Thoracic aorta (tissue), 2 donors: ENCODE measurements around the gene CD302. TPM values are rescaled to one million over a fixed set of nuclear protein-coding genes. Genes with fewer than 3 reads are reported as not detected.

Experiments used
- ATAC-seq: fragments of 150-250 bp; one replicate; pipeline ENCODE4 v1.8.0; 2017; ENCODE audit warnings: low read depth; ENCODE audit not compliant: insufficient number of reproducible peaks, low FRiP score
- DNase-seq: peaks from one replicate; pipeline ENCODE4 v3.0.0-alpha.2; 2020; ENCODE audit warnings: low spot score
- H3K27ac ChIP-seq, 2 donors: fragments of 200-600 bp; sonication (generic); 1 replicate in 1 of 2; 2 replicates in 1 of 2; pipeline ENCODE4 v1.5.1; 2016; ENCODE audit warnings: mild to moderate bottlenecking in 2 of 2, moderate library complexity in 2 of 2
- H3K27me3 ChIP-seq: fragments of 200-600 bp; sonication (generic); replicated peaks from 2 replicates; pipeline ENCODE4 v1.6.0; 2016; ENCODE audit warnings: mild to moderate bottlenecking; ENCODE audit not compliant: insufficient read depth
- H3K36me3 ChIP-seq: fragments of 200-600 bp; sonication (generic); one replicate; pipeline ENCODE4 v1.5.1; 2016
- H3K4me1 ChIP-seq, 2 donors: fragments of 200-600 bp; sonication (generic); 1 replicate in 1 of 2; 2 replicates in 1 of 2; pipeline versions ENCODE4 v1.5.1 to v1.6.0; 2016; ENCODE audit warnings: low read depth in 2 of 2, mild to moderate bottlenecking in 1 of 2; ENCODE audit not compliant: control insufficient read depth in 1 of 2
- H3K4me3 ChIP-seq: fragments of 200-600 bp; sonication (generic); 2 replicates; pipeline ENCODE4 v1.5.1; 2016; ENCODE audit warnings: mild to moderate bottlenecking
- H3K9me3 ChIP-seq: fragments of 200-600 bp; sonication (generic); 2 replicates; pipeline ENCODE4 v1.5.1; 2016
- total RNA-seq, 2 donors: library from RNA; depleted of rRNA; stranded (reverse); fragments of >200 nt; gene quantifications; one replicate each; pipeline versions ENCODE4 v1.1.0 to v1.2.3, GENCODE V29; 2016
- TF ChIP-seq, protein P1 (sequence below): fragments of 200-600 bp; sonication (generic); IDR thresholded peaks from one replicate; pipeline ENCODE4 v1.5.1; 2019; ENCODE audit warnings: antibody characterized with exemption

Gene CD302
- total RNA-seq, 2 donors from 2014 or later = 110 to 115 TPM

DNA sequence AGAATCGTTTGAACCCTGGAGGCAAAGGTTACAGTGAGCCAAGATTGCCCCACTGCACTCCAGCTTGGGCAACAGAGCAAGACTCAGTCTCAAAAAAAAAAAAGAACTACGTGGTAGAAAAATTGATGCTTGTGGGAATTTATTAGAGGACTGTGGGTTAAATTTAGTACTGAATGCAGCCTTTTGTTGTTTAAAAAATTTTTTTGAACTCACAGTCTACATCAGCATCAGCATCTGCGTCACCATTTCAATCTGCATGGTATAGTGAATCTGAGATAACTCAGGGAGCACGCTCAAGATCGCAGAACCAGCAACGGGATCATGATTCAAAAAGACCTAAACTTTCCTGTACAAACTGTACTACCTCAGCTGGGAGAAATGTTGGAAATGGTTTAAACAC lies 55.2 kb downstream of the CD302 start:
- TF ChIP-seq, protein P1, sequence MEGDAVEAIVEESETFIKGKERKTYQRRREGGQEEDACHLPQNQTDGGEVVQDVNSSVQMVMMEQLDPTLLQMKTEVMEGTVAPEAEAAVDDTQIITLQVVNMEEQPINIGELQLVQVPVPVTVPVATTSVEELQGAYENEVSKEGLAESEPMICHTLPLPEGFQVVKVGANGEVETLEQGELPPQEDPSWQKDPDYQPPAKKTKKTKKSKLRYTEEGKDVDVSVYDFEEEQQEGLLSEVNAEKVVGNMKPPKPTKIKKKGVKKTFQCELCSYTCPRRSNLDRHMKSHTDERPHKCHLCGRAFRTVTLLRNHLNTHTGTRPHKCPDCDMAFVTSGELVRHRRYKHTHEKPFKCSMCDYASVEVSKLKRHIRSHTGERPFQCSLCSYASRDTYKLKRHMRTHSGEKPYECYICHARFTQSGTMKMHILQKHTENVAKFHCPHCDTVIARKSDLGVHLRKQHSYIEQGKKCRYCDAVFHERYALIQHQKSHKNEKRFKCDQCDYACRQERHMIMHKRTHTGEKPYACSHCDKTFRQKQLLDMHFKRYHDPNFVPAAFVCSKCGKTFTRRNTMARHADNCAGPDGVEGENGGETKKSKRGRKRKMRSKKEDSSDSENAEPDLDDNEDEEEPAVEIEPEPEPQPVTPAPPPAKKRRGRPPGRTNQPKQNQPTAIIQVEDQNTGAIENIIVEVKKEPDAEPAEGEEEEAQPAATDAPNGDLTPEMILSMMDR = no peak
- no peak overlapping the region for H3K4me3 ChIP-seq
- H3K9me3 ChIP-seq = no peaks in the 10 kb centered on the region
- no peak for ATAC-seq
- peaks cover 8 to 17% of the 10 kb centered on the region in 2 donors for H3K4me1 ChIP-seq
- DNase-seq = no peak
- H3K27me3 ChIP-seq = no peaks in the 10 kb centered on the region
- no peak overlapping the region for H3K27ac ChIP-seq
- H3K36me3 ChIP-seq = peaks cover 27% of the 10 kb centered on the region

DNA sequence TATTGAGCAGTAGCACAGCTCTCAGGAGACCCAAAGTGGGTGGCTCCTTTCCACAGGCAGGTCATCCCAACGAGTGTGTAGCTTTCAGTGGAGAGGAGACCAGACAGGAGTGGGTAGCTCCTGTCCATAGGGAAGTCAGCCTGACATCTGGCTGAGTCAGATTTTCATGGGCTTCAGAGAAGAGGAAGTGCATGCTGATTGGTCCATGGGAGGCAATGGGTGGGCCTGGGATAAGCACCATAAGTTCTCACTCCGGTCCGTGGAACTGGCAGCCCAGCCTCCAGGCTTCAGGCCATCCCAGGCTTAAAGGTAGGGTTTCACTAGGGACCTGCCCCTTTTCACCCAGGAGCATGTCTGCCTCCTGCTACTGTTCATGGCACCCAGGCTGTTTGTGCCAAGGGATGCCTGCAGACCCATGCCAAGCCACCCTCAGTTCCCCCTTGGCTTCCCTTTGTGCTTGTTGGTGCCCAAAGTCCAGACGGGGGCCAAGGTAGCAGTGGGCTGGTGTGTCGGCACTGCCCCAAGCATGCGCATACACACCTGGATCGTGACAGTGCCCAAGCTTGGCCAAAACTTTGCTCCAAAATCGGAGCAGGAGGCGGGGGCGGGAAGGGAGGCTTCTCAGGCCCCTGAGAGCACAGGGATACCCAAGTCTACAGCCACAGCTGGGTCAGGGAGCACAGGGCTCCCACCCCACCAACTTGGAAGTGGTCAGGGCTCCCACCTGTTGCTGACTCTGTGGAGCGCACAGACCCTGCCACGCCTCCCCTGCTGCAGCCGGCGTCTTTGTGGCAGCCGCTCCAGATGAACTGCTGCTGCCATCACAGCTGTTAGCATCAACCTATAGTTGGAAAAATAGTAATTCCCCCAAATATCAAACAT lies 59.3 kb downstream of the CD302 start:
- ATAC-seq = no peak
- no peak overlapping the region for H3K4me3 ChIP-seq
- no peaks in the 10 kb centered on the region for H3K9me3 ChIP-seq
- peaks cover 10 to 25% of the 10 kb centered on the region in 2 donors for H3K4me1 ChIP-seq
- DNase-seq = no peak
- H3K27me3 ChIP-seq = no peaks in the 10 kb centered on the region
- H3K36me3 ChIP-seq = peaks cover 21% of the 10 kb centered on the region
- no peak overlapping the region for H3K27ac ChIP-seq
- TF ChIP-seq, protein P1 = no peak

DNA sequence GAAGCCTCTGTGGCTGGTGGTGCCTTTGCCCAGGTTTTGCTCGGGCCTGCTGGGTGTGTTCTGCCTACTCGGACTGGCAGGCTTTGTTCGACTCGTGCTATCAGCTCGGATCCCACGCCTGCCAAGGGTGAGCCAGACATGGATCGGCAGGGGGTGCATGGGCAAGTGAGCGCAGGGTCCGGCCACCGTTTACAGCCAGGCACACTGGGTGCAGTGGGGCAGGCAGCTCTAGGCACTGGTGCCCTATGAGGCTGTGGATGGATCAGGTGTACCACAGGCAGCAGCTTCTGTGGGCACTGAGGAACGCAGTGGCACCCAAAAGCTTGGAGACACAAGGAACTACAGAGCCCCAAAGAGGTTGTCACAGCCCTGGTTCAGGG lies 60.1 kb downstream of the CD302 start:
- H3K36me3 ChIP-seq = peaks cover 21% of the 10 kb centered on the region
- H3K27ac ChIP-seq = no peak overlapping the region
- no peak overlapping the region for H3K4me3 ChIP-seq
- TF ChIP-seq, protein P1 = no peak
- ATAC-seq (no peak), DNase-seq (no peak)
- peaks cover 10 to 25% of the 10 kb centered on the region in 2 donors for H3K4me1 ChIP-seq
- H3K27me3 ChIP-seq = no peaks in the 10 kb centered on the region
- H3K9me3 ChIP-seq = no peaks in the 10 kb centered on the region

DNA sequence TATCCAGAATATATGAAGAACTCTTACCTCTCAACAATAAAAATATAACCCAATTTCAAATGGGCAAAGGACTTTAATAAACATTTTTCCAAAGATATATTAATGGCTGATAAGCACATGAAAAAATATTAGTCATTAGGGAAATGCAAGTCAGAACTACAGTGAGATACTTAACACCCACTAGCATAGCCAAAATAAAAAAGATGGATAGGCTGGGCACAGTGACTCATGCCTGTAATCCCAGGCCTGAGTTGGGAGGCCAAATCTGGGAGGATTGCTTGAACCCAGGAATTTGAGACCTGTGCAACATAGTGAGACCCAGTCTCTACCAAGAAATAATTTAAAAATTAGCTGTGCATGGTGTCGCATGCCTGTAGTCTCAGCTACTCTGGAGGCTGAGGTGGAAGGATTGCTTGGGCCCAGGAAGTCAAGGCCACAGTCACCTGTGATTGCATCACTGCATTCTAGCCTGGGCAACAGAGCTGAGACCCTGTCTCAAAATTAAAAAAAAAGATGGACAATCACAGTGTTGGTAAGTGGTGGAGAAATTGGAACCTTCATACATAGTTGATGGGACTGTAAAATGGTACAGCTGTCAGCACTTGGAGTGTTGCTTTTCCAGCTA lies 60.6 kb downstream of the CD302 start:
- TF ChIP-seq, protein P1 = no peak
- H3K27me3 ChIP-seq = no peaks in the 10 kb centered on the region
- H3K4me1 ChIP-seq = peaks cover 10 to 25% of the 10 kb centered on the region in 2 donors
- no peak for DNase-seq
- H3K9me3 ChIP-seq = no peaks in the 10 kb centered on the region
- peaks cover 21% of the 10 kb centered on the region for H3K36me3 ChIP-seq
- no peak for ATAC-seq
- no peak overlapping the region for H3K27ac ChIP-seq
- no peak overlapping the region for H3K4me3 ChIP-seq

DNA sequence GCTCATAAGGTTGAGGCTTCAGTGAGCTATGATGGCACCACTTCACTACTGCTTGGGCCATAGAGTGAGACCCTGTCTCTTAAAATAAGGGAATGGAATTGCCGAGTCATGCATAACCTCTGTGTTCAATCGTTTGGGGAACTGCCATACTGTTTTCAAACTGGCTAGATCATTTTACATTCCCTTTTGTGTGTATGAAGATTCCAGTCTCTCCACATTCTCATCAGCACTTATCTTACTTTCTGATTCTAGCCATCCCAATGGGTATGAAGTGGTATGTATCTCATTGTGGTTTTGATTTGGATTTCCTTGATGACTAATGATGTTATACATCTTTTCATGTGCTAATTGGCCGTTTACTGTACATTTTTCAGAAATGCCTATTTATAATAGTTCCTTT lies 62.0 kb downstream of the CD302 start:
- H3K36me3 ChIP-seq = peaks cover 26% of the 10 kb centered on the region
- no peak overlapping the region for H3K4me3 ChIP-seq
- H3K27ac ChIP-seq = no peak overlapping the region
- DNase-seq (no peak), ATAC-seq (no peak)
- peaks cover 10 to 21% of the 10 kb centered on the region in 2 donors for H3K4me1 ChIP-seq
- H3K27me3 ChIP-seq = no peaks in the 10 kb centered on the region
- H3K9me3 ChIP-seq = no peaks in the 10 kb centered on the region
- TF ChIP-seq, protein P1 = no peak
